Liver (tissue), 3 donors: ENCODE results near the gene KIRREL1.

Source experiments
- ATF3 ChIP-seq: IDR thresholded peaks from 2 replicates; pipeline ENCODE4 v1.6.1; 2016; ENCODE audit warnings: antibody characterized with exemption
- CTCF ChIP-seq: fragments of 150-350 bp; IDR thresholded peaks from 2 replicates; pipeline ENCODE4 v1.5.1; 2017; ENCODE audit warnings: improper control_type of control experiment, low read depth, low read length; ENCODE audit not compliant: missing input control
- EGR1 ChIP-seq, 2 donors: IDR thresholded peaks; 2 replicates each; pipeline ENCODE4 v1.6.1; 2016 to 2018; ENCODE audit warnings: antibody characterized with exemption in 2 of 2, low read depth in 2 of 2
- GABPA ChIP-seq, 2 donors: IDR thresholded peaks in 1 of 2; conservative IDR thresholded peaks in 1 of 2; 2 replicates each; pipeline ENCODE4 v1.6.1; 2016; ENCODE audit warnings: antibody characterized with exemption in 2 of 2, mild to moderate bottlenecking in 1 of 2, moderate library complexity in 1 of 2
- HNF4A ChIP-seq, 2 donors: conservative IDR thresholded peaks; 2 replicates each; pipeline ENCODE4 v1.6.1; 2016; ENCODE audit warnings: antibody characterized with exemption in 2 of 2, mild to moderate bottlenecking in 2 of 2
- JUND ChIP-seq, 2 donors: IDR thresholded peaks; 2 replicates each; pipeline ENCODE4 v1.6.1; 2016; ENCODE audit warnings: antibody characterized with exemption in 2 of 2
- MAX ChIP-seq: IDR thresholded peaks from 2 replicates; pipeline ENCODE4 v1.6.1; 2016; ENCODE audit warnings: antibody characterized with exemption
- RAD21 ChIP-seq, 2 donors: IDR thresholded peaks; 2 replicates each; pipeline ENCODE4 v1.6.1; 2016; ENCODE audit warnings: antibody characterized with exemption in 2 of 2, mild to moderate bottlenecking in 2 of 2
- REST ChIP-seq: IDR thresholded peaks from 2 replicates; pipeline ENCODE4 v1.6.1; 2016; ENCODE audit warnings: antibody characterized with exemption, mild to moderate bottlenecking
- RXRA ChIP-seq, 2 donors: IDR thresholded peaks; 2 replicates each; pipeline ENCODE4 v1.6.1; 2017 to 2018; ENCODE audit warnings: antibody characterized with exemption in 2 of 2, mild to moderate bottlenecking in 1 of 2
- SP1 ChIP-seq: IDR thresholded peaks from 2 replicates; pipeline ENCODE4 v1.6.1; 2018; ENCODE audit warnings: antibody characterized with exemption, mild to moderate bottlenecking
- TAF1 ChIP-seq: conservative IDR thresholded peaks from 2 replicates; pipeline ENCODE4 v1.6.1; 2016; ENCODE audit warnings: antibody characterized with exemption, mild to moderate bottlenecking
- YY1 ChIP-seq: IDR thresholded peaks from 2 replicates; pipeline ENCODE4 v1.6.1; 2016; ENCODE audit warnings: antibody characterized with exemption, mild to moderate bottlenecking
- donor health status: healthy.
- donor health status: healthy.

GRCh38 chr1:157966031-157966537 is 27.4 kb upstream of the KIRREL1 start:
- TF ChIP-seq CTCF (no peak), EGR1 (IDR thresholded peaks at IDR 0.05; ENCODE audit: low read depth in 2 of 2) (no peak), SP1 (peak; percentile 35), YY1 (no peak), GABPA (IDR thresholded peaks at IDR 0.05 in 1 of 2, conservative IDR thresholded peaks at IDR 0.05 in 1 of 2) (no peak), ATF3 (no peak), REST (peak; percentile 16), JUND (IDR thresholded peaks at IDR 0.05) (no peak), TAF1 (no peak), HNF4A (conservative IDR thresholded peaks at IDR 0.05) (peak in 1 of 2 donors; percentile 46), RXRA (IDR thresholded peaks at IDR 0.05) (peak in 1 of 2 donors; percentile 71), RAD21 (IDR thresholded peaks at IDR 0.05) (no peak), MAX (peak; percentile 76)
